MCF 10A (cell line): ENCODE data around the gene GNLY. TPM values are rescaled to one million over a fixed set of nuclear protein-coding genes. Genes with fewer than 3 reads are reported as not detected.

Experiments used
- BruUV-seq: library from RNA; stranded (reverse); fragments of 400-500 nt; replicated peaks from 2 replicates; lab custom pipeline; 2021; lab: Mats Ljungman, UMichigan
- CTCF ChIA-PET: fragments of 300-600 bp; sonication (Branson Sonifier 250); formaldehyde crosslinking; extraction: SDS; loops from one replicate; lab custom pipeline; 2021; ENCODE audit warnings: antibody characterized with exemption, inconsistent platforms; lab: Yijun Ruan, JAX
- POLR2A ChIA-PET: fragments of 300-600, 350-650 bp; sonication (Branson Sonifier 250); formaldehyde crosslinking; extraction: SDS; loops from one replicate; lab custom pipeline; 2020; ENCODE audit warnings: antibody characterized with exemption, inconsistent platforms; lab: Yijun Ruan, JAX
- DNase-seq: peaks from one replicate; pipeline ENCODE4 v3.0.0-alpha.2; 2018; ENCODE audit not compliant: unreplicated experiment
- H3K27ac Mint-ChIP-seq: one replicate; pipeline ENCODE4 v1.8.0; 2022; ENCODE audit warnings: mild to moderate bottlenecking, low read depth, mixed read lengths; ENCODE audit not compliant: unreplicated experiment
- H3K27me3 Mint-ChIP-seq: one replicate; pipeline ENCODE4 v1.8.0; 2022; ENCODE audit warnings: mixed read lengths; ENCODE audit not compliant: insufficient read depth, unreplicated experiment
- H3K36me3 Mint-ChIP-seq: one replicate; pipeline ENCODE4 v1.8.0; 2022; ENCODE audit warnings: mild to moderate bottlenecking, moderate library complexity, mixed read lengths; ENCODE audit not compliant: insufficient read depth, unreplicated experiment
- H3K4me1 Mint-ChIP-seq: one replicate; pipeline ENCODE4 v1.8.0; 2022; ENCODE audit warnings: mixed read lengths; ENCODE audit not compliant: insufficient read depth, unreplicated experiment
- H3K4me3 Mint-ChIP-seq: one replicate; pipeline ENCODE4 v1.8.0; 2022; ENCODE audit warnings: mild to moderate bottlenecking, moderate library complexity, mixed read lengths; ENCODE audit not compliant: unreplicated experiment
- H3K9me3 Mint-ChIP-seq: one replicate; pipeline ENCODE4 v1.8.0; 2022; ENCODE audit warnings: mixed read lengths; ENCODE audit not compliant: unreplicated experiment
- CTCF ChIP-seq: fragments of 200-600 bp; IDR thresholded peaks from one replicate; pipeline ENCODE4 v1.8.0; 2022; ENCODE audit warnings: antibody characterized with exemption, mild to moderate bottlenecking; ENCODE audit not compliant: unreplicated experiment
- intact Hi-C: fragments of 100-400 bp; cut with micrococcal nuclease; formaldehyde crosslinking; loops from 2 replicates; pipeline ENCODE4 v1.14.1; 2022
- total RNA-seq: library from RNA; stranded (reverse); gene quantifications from 2 replicates; pipeline ENCODE4 v1.2.3, GENCODE V29; 2022

The GNLY gene
- total RNA-seq, 1 experiment from 2014 or later = not detected

- H3K9me3 Mint-ChIP-seq = no peaks in the 10 kb centered on the region
- no peak overlapping the region for H3K4me3 Mint-ChIP-seq
- no peak overlapping the region for H3K27ac Mint-ChIP-seq
- H3K36me3 Mint-ChIP-seq = no peaks in the 10 kb centered on the region
- no peaks in the 10 kb centered on the region for H3K27me3 Mint-ChIP-seq
- CTCF ChIA-PET = interaction anchor here (0.6 to 10.8 kb wide), 25 partner anchors 8 to 274 kb away, joined by 3 to 166 read pairs (median 5); partner anchors contain the start of gene SFTPB
- intact Hi-C loops = loop anchor here (1.0 to 2.0 kb wide), 4 partner anchors 28 to 135 kb away; no protein-coding TSS in a partner anchor
- POLR2A ChIA-PET = interaction anchor here (0.9 to 3.5 kb wide), 5 partner anchors 22 to 30 kb away, joined by 4 to 22 read pairs (median 5); no protein-coding TSS in a partner anchor
- peaks cover 32% of the 10 kb centered on the region for H3K4me1 Mint-ChIP-seq
- TF ChIP-seq CTCF = peak; percentile 99
- BruUV-seq = no TSS peak
- peak; percentile 91 for DNase-seq
Measured at GRCh38 chr2:85678794-85679672, 15.1 kb upstream of the GNLY start.

- ChIA-PET CTCF (interaction anchor here (0.5 to 10.8 kb wide), 15 partner anchors 12 to 835 kb away, joined by 3 to 166 read pairs (median 5); partner anchors contain the start of gene SFTPB), POLR2A (interaction anchor here (0.7 to 3.5 kb wide), 4 partner anchors 18 to 48 kb away, joined by 3 to 22 read pairs (median 6); no protein-coding TSS in a partner anchor)
- TF ChIP-seq CTCF = no peak
- peaks cover 25% of the 10 kb centered on the region for H3K4me1 Mint-ChIP-seq
- no peaks in the 10 kb centered on the region for H3K9me3 Mint-ChIP-seq
- H3K27ac Mint-ChIP-seq = peak overlapping the region; percentile 90
- peak overlapping the region; percentile 17 for H3K4me3 Mint-ChIP-seq
- DNase-seq = peak; percentile 37
- intact Hi-C loops = no loop called here
- H3K36me3 Mint-ChIP-seq = no peaks in the 10 kb centered on the region
- H3K27me3 Mint-ChIP-seq = no peaks in the 10 kb centered on the region
- BruUV-seq = no TSS peak
Measured at GRCh38 chr2:85680707-85681371, 13.3 kb upstream of the GNLY start.

- ChIA-PET POLR2A (interaction anchor here (0.7 to 3.5 kb wide), 4 partner anchors 17 to 49 kb away, joined by 3 to 22 read pairs (median 6); no protein-coding TSS in a partner anchor), CTCF (interaction anchor here (0.6 to 10.8 kb wide), 8 partner anchors 11 to 261 kb away, joined by 4 to 166 read pairs (median 7); partner anchors contain the start of gene SFTPB)
- no peaks in the 10 kb centered on the region for H3K9me3 Mint-ChIP-seq
- H3K4me3 Mint-ChIP-seq = peak overlapping the region; percentile 17
- H3K27me3 Mint-ChIP-seq = no peaks in the 10 kb centered on the region
- no peaks in the 10 kb centered on the region for H3K36me3 Mint-ChIP-seq
- no TSS peak for BruUV-seq
- intact Hi-C loops = no loop called here
- peak; percentile 59 for DNase-seq
- peaks cover 25% of the 10 kb centered on the region for H3K4me1 Mint-ChIP-seq
- no peak for TF ChIP-seq CTCF
- H3K27ac Mint-ChIP-seq = peak overlapping the region; percentile 90
Measured at GRCh38 chr2:85681372-85681763, 12.8 kb upstream of the GNLY start.
